ENCODE measurements around the gene DYRK4. TPM values are rescaled to one million over a fixed set of nuclear protein-coding genes. Genes with fewer than 3 reads are reported as not detected.
A peak's percentile ranks its signal among the peaks of the same experiment; 100 is the strongest.

DYRK4 gene
- total RNA-seq, 1 donor from 2014 or later = 6.7 TPM

GRCh38 chr12:4539167-4539870 lies 22.7 kb upstream of the DYRK4 start:
- Mint-ChIP-seq H3K4me1 (ENCODE audit: low read depth, unreplicated experiment) (peaks cover 12% of the 10 kb centered on the region), H3K4me3 (ENCODE audit: unreplicated experiment) (peak overlapping the region; percentile 100), H3K27me3 (ENCODE audit: unreplicated experiment) (no peaks in the 10 kb centered on the region), H3K36me3 (ENCODE audit: unreplicated experiment) (no peaks in the 10 kb centered on the region), H3K27ac (ENCODE audit: unreplicated experiment) (no peak overlapping the region), H3K9me3 (ENCODE audit: unreplicated experiment) (no peaks in the 10 kb centered on the region)
- no peak for TF ChIP-seq CTCF (IDR thresholded peaks at IDR 0.05; ENCODE audit: partially characterized antibody, unreplicated experiment)
- no peak for DNase-seq

- TF ChIP-seq CTCF (IDR thresholded peaks at IDR 0.05; ENCODE audit: partially characterized antibody, unreplicated experiment) = no peak
- peaks cover 9% of the 10 kb centered on the region for H3K4me1 Mint-ChIP-seq (ENCODE audit: low read depth, unreplicated experiment)
- H3K4me3 Mint-ChIP-seq (ENCODE audit: unreplicated experiment) = peak overlapping the region; percentile 47
These were observed 21.8 kb upstream of the DYRK4 start for GRCh38 chr12:4540170-4540569.

GRCh38 chr12:4540638-4541037 lies 21.4 kb upstream of the DYRK4 start:
- H3K27ac Mint-ChIP-seq (ENCODE audit: unreplicated experiment) = no peak overlapping the region
- H3K9me3 Mint-ChIP-seq (ENCODE audit: unreplicated experiment) = no peaks in the 10 kb centered on the region
- DNase-seq = no peak
- H3K4me1 Mint-ChIP-seq (ENCODE audit: low read depth, unreplicated experiment) = peaks cover 9% of the 10 kb centered on the region
- no peaks in the 10 kb centered on the region for H3K36me3 Mint-ChIP-seq (ENCODE audit: unreplicated experiment)
- no peak for TF ChIP-seq CTCF (IDR thresholded peaks at IDR 0.05; ENCODE audit: partially characterized antibody, unreplicated experiment)
- H3K4me3 Mint-ChIP-seq (ENCODE audit: unreplicated experiment) = no peak overlapping the region
- no peaks in the 10 kb centered on the region for H3K27me3 Mint-ChIP-seq (ENCODE audit: unreplicated experiment)

More at GRCh38 chr12:4540170-4540569, 21.8 kb upstream of the DYRK4 start:
- Mint-ChIP-seq H3K9me3 (ENCODE audit: unreplicated experiment) (no peaks in the 10 kb centered on the region), H3K27ac (ENCODE audit: unreplicated experiment) (no peak overlapping the region), H3K36me3 (ENCODE audit: unreplicated experiment) (no peaks in the 10 kb centered on the region), H3K27me3 (ENCODE audit: unreplicated experiment) (no peaks in the 10 kb centered on the region)
- DNase-seq = no peak

GRCh38 chr12:4545195-4545594 lies 16.8 kb upstream of the DYRK4 start:
- H3K4me1 Mint-ChIP-seq (ENCODE audit: low read depth, unreplicated experiment) = no peaks in the 10 kb centered on the region
- H3K4me3 Mint-ChIP-seq (ENCODE audit: unreplicated experiment) = no peak overlapping the region
- H3K27ac Mint-ChIP-seq (ENCODE audit: unreplicated experiment) = no peak overlapping the region
- no peak for TF ChIP-seq CTCF (IDR thresholded peaks at IDR 0.05; ENCODE audit: partially characterized antibody, unreplicated experiment)
- H3K36me3 Mint-ChIP-seq (ENCODE audit: unreplicated experiment) = no peaks in the 10 kb centered on the region
- H3K27me3 Mint-ChIP-seq (ENCODE audit: unreplicated experiment) = no peaks in the 10 kb centered on the region
- DNase-seq = no peak
- H3K9me3 Mint-ChIP-seq (ENCODE audit: unreplicated experiment) = no peaks in the 10 kb centered on the region

GRCh38 chr12:4552191-4552590 lies 9.8 kb upstream of the DYRK4 start:
- Mint-ChIP-seq H3K27me3 (ENCODE audit: unreplicated experiment) (no peaks in the 10 kb centered on the region), H3K4me3 (ENCODE audit: unreplicated experiment) (no peak overlapping the region), H3K36me3 (ENCODE audit: unreplicated experiment) (no peaks in the 10 kb centered on the region), H3K9me3 (ENCODE audit: unreplicated experiment) (no peaks in the 10 kb centered on the region), H3K4me1 (ENCODE audit: low read depth, unreplicated experiment) (no peaks in the 10 kb centered on the region), H3K27ac (ENCODE audit: unreplicated experiment) (no peak overlapping the region)
- no peak for DNase-seq
- TF ChIP-seq CTCF (IDR thresholded peaks at IDR 0.05; ENCODE audit: partially characterized antibody, unreplicated experiment) = no peak

Data from glutamatergic neuron (in vitro differentiated cells).